Tibial nerve (tissue), 3 donors: ENCODE measurements around the gene RANBP17.

ENCODE experiments used
- CTCF ChIP-seq, 5 experiments: fragments of 200-600 bp in 3 of 5; fragments of 450-650 bp in 2 of 5; sonication (generic) in 3 of 5; IDR thresholded peaks; one replicate each; pipeline ENCODE4 v1.5.1; 2016 to 2019; ENCODE audit warnings: antibody characterized with exemption in 5 of 5, mild to moderate bottlenecking in 3 of 5, moderate library complexity in 2 of 5
- POLR2A ChIP-seq, 2 donors: fragments of 450-650 bp; IDR thresholded peaks; one replicate each; pipeline ENCODE4 v1.6.1; 2017; ENCODE audit warnings: antibody characterized with exemption in 2 of 2, mild to moderate bottlenecking in 2 of 2, moderate library complexity in 2 of 2

- no peak for TF ChIP-seq CTCF (IDR thresholded peaks at IDR 0.05)
- TF ChIP-seq POLR2A (IDR thresholded peaks at IDR 0.05): no peak
Measured at GRCh38 chr5:170960567-170960966, 98.7 kb downstream of the RANBP17 start.
